GM19468 (cell line): ENCODE results near the gene ODF2L.

Experiments
- ATAC-seq: cut with Tn5 transposase; IDR thresholded peaks from one replicate; pipeline ENCODE4 v1.9.1; 2021; ENCODE audit warnings: mild to moderate bottlenecking, moderate library complexity, moderate number of reproducible peaks; ENCODE audit not compliant: unreplicated experiment; ENCODE audit errors: extremely low read depth

ODF2L gene

DNA sequence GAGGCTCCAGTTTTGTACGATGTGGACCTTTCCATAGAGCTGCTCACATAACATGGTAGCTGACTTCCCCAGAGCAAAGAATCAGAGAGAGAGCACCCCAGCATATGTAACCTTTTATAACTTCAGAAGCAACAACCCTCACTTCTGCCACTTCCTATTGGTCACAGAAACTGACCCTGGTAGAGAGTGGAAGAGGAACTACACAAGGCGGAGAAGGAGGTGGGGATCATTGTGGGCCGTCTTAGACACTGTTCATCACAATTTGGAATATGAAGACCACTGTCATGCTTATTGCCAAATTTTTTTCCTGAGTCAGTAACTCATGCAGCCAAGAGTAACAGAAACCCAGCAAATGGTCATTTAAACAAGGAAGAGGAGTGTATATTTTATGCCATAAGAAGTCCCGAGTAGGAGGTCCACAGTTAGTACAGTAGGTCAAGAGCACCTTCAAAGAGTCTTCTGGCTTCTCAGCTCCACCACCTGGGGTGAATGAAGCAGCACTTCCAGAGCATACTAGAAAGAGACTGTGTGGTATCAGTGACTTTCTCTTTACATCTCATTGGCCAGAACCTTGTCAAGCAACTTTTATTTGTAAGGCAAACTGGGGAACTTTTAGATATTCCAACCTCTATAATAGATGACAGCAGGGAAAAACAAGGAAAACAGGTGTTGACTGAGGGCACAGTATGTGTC lies 71.8 kb downstream of the ODF2L start:
- no peak for ATAC-seq

DNA sequence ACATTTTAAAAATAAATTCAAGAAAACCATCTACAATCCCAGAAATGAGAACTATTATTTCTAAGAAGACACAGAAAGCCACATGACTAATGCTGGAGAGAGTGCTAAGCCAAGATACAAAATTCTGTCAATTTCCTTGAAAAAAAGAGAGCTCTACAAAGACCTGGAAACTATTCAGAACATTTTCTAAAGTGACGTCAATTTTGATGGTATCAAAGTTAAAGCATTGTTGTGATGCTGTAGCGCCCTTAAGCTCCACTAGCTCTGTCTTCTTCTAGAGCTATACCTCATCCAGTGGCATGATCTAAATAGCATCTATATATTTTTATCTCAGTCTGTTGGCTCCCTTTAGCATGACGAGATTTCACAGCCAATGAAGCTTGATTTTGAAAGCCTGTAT lies 73.9 kb downstream of the ODF2L start:
- ATAC-seq = no peak

DNA sequence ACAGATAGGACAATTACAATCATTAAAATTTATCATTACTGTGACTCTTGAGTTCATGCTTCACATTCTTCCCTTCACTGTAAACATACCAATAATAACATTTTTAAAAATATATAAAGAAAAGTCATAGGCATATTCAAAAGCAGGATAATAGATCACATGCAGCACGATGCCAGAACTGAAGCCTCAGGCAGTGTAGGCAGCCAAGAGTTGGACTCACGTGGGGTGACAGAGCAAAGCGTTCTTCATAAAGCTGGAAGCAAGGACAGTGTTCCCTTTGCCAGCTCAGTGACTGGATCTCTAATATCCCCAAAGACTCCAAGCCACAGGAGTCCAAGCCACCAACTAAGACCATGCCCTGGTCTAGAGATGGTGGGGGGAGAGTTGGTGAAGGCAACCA lies 77.7 kb downstream of the ODF2L start:
- no peak for ATAC-seq

DNA sequence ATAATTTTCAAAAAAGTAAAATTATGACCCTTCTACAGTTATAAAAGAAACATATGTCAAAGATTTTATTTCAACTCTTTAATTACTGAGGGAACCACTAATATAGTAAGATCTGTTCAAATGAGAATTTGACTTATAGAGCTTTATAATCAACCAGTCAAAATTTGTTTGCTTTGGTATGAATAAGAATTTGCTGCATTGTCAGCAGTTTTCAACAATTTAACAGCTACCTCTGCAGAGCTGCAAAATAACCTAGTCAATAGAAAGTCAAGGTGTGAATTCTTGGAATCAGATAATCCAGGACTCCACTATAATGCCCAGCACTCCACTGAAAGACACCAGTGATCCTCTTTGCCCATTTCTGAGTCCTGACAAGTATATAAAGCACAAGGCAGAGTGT lies 78.2 kb downstream of the ODF2L start:
- no peak for ATAC-seq

DNA sequence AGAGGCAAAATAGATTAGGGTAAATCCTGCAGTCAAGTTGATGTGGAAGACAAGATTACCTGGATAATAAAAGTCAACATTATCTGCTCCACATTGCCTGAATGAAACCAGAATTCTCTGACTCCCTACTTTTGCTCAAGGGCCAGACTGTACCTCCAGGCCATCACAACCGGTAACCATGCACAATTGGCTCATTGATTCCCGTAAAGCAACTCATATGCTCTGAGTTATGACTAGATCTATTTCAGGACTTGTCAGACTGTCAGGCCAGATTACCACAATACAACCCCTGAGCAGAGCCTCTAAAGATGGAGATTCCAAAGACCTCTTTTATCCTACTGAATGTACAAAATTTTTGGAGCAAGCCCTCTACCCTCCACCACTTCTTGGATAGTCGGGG lies 90.4 kb downstream of the ODF2L start:
- no peak for ATAC-seq

DNA sequence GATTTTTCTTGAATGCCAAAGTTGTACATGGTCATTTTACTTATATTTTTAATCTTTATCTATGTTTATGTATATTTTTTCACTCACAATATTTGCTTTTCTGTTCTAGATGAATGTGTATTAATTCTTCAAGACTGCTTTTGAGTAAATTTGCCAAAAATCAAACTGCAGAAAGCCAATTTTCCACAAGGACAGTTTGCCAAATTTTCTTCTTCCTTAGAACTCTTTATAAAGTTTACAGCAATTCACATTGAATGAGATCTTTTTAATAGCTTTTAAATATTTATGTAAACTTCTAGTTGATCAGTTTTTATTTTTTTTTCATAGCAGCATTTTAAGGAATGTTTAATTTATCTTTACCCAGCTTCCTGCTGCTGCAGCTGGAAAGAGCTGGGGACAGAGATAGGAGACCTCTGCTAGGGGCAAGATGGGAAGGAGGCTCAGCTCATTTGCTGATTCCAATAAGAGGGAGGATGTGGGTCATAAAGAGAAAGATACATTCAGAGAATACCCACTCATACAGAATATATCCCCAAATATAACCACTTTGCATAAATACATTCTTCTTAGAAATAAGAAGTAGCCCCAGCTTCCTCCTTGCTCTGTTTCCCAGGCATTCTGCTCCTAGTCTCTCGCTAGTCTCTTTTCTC lies 93.0 kb downstream of the ODF2L start:
- ATAC-seq = no peak
